ENCODE data around the gene TMEM273. TPM values are rescaled to one million over a fixed set of nuclear protein-coding genes. Genes with fewer than 3 reads are reported as not detected.

TMEM273 gene
- total RNA-seq, 1 donor from 2014 or later = not detected

GRCh38 chr10:49175587-49176309 lies 12.4 kb downstream of the TMEM273 start:
- Mint-ChIP-seq H3K4me1 (peaks cover 7% of the 10 kb centered on the region), H3K4me3 (no peak overlapping the region), H3K27ac (no peak overlapping the region), H3K9me3 (no peaks in the 10 kb centered on the region), H3K27me3 (ENCODE audit: low read depth) (peaks cover 11% of the 10 kb centered on the region), H3K36me3 (no peaks in the 10 kb centered on the region)
- no peak for DNase-seq (ENCODE audit: low spot score in 2 of 2, unreplicated experiment in 2 of 2)
- TF ChIP-seq, protein P1, sequence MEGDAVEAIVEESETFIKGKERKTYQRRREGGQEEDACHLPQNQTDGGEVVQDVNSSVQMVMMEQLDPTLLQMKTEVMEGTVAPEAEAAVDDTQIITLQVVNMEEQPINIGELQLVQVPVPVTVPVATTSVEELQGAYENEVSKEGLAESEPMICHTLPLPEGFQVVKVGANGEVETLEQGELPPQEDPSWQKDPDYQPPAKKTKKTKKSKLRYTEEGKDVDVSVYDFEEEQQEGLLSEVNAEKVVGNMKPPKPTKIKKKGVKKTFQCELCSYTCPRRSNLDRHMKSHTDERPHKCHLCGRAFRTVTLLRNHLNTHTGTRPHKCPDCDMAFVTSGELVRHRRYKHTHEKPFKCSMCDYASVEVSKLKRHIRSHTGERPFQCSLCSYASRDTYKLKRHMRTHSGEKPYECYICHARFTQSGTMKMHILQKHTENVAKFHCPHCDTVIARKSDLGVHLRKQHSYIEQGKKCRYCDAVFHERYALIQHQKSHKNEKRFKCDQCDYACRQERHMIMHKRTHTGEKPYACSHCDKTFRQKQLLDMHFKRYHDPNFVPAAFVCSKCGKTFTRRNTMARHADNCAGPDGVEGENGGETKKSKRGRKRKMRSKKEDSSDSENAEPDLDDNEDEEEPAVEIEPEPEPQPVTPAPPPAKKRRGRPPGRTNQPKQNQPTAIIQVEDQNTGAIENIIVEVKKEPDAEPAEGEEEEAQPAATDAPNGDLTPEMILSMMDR (IDR thresholded peaks at IDR 0.05; ENCODE audit: unreplicated experiment) = no peak

- DNase-seq (ENCODE audit: low spot score in 2 of 2, unreplicated experiment in 2 of 2) = no peak
- Mint-ChIP-seq H3K27me3 (ENCODE audit: low read depth) (peaks cover 4% of the 10 kb centered on the region), H3K4me1 (peaks cover 7% of the 10 kb centered on the region), H3K27ac (no peak overlapping the region), H3K4me3 (no peak overlapping the region), H3K9me3 (no peaks in the 10 kb centered on the region), H3K36me3 (no peaks in the 10 kb centered on the region)
- TF ChIP-seq, protein P1 (IDR thresholded peaks at IDR 0.05; ENCODE audit: unreplicated experiment) = no peak
These were observed 13.2 kb downstream of the TMEM273 start for GRCh38 chr10:49174926-49175500.

DNA sequence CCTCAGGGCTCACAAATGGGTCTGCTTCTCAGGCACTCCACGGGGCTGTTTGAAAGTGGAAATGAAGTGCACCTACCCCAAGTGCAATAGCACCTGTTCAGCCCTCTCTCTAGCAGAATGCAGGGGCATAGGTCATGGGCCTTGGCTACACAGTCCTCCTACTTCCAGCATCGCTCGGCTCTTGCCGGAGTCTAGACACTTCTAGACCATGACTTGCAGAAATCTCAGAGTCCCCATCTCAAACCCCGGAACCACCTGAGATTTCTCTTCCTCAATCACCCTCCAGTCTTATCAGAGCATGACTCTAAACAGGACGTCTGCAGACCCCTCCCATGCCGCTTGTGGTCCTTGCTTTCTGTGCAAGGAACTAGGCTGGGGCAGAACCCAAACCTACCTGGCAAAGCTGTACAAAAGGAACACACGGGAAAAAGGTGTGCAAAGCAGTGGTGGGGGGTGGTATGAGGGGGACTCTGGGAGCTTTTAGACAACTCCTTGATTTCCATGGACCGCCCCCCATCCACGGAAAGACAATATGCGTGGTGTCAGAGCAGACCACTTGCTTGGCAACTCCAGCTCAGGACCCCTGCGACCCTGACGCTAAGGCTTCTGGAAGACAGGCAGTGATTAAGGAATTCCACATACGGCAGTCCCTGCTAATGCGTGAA lies 13.8 kb downstream of the TMEM273 start:
- Mint-ChIP-seq H3K4me1 (peaks cover 7% of the 10 kb centered on the region), H3K27ac (no peak overlapping the region), H3K9me3 (no peaks in the 10 kb centered on the region), H3K27me3 (ENCODE audit: low read depth) (peaks cover 1% of the 10 kb centered on the region), H3K36me3 (no peaks in the 10 kb centered on the region), H3K4me3 (no peak overlapping the region)
- TF ChIP-seq, protein P1 (IDR thresholded peaks at IDR 0.05; ENCODE audit: unreplicated experiment) = no peak
- no peak for DNase-seq (ENCODE audit: low spot score in 2 of 2, unreplicated experiment in 2 of 2)

- Mint-ChIP-seq H3K27me3 (ENCODE audit: low read depth) (peaks cover under 1% of the 10 kb centered on the region), H3K36me3 (no peaks in the 10 kb centered on the region), H3K9me3 (no peaks in the 10 kb centered on the region), H3K4me3 (no peak overlapping the region), H3K4me1 (peaks cover 7% of the 10 kb centered on the region), H3K27ac (no peak overlapping the region)
- TF ChIP-seq, protein P1 (IDR thresholded peaks at IDR 0.05; ENCODE audit: unreplicated experiment) = no peak
- DNase-seq (ENCODE audit: low spot score in 2 of 2, unreplicated experiment in 2 of 2) = no peak
These were observed 14.3 kb downstream of the TMEM273 start for GRCh38 chr10:49173853-49174252.

DNA sequence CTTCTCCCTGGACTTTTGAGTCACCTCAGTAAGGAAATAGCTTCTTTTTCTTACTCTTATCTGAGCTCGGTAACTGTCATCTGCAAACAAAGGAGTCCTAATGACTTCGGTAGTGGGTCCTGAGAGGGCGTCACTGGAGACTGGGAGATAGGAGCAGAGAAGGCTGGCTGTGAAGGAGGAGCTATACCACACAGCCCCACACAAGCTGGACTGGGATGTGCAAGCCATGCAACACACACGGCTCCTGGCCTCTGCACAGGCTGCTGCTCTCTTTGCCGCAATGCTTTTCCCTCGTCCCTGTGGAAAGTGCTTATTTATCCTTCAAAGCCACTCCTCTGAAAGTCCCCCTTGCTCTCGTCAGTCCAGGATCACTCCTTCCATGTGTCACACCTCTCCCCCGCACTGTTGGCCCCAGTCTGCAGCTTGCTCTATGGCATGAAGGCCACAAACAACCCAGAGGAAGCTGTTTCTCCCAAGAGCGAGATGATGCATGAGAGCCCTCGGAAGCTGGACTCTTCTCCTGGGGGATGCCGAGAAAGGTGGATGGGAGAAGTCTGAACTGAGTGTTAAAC lies 14.9 kb downstream of the TMEM273 start:
- no peaks in the 10 kb centered on the region for H3K9me3 Mint-ChIP-seq
- no peak overlapping the region for H3K4me3 Mint-ChIP-seq
- DNase-seq (ENCODE audit: low spot score in 2 of 2, unreplicated experiment in 2 of 2) = no peak
- TF ChIP-seq, protein P1 (IDR thresholded peaks at IDR 0.05; ENCODE audit: unreplicated experiment) = no peak
- no peak overlapping the region for H3K27ac Mint-ChIP-seq
- no peaks in the 10 kb centered on the region for H3K27me3 Mint-ChIP-seq (ENCODE audit: low read depth)
- no peaks in the 10 kb centered on the region for H3K36me3 Mint-ChIP-seq
- H3K4me1 Mint-ChIP-seq = peaks cover 7% of the 10 kb centered on the region

Measured in mesothelial cell of epicardium (in vitro differentiated cells).